Measurements from ENCODE around the gene TUSC2.

DNA sequence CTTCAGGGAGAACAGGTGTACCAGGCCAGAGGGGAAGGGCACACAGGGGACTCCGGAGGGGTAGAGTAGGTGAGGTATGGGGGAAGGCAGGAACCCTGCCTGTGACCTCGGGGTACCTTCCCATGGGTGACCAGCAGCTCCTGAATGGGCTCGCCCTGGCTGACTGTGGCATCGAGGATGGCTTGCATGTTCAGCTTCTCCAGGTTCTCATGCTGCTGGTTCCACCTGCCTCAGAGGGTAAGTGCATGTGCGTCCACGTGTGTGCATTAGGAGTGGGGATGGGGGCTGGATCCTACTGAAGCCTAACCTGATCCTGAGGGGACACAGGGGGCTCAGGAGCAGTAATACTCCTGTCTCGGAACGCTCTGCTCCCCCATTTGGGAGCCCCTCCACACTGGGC is 17.0 kb upstream of the TUSC2 start:
- TF ChIP-seq MEIS2 (IDR thresholded peaks at IDR 0.05; ENCODE audit: partially characterized antibody): no peak
- no peak for TF ChIP-seq PTTG1 (tag; IDR thresholded peaks at IDR 0.05; ENCODE audit: low read depth)
- no peak for TF ChIP-seq MYC (IDR thresholded peaks at IDR 0.05; ENCODE audit: low read depth, low read length)
- TF ChIP-seq MYC (CRISPR knock-in tag; IDR thresholded peaks at IDR 0.05; ENCODE audit: borderline replicate concordance, low read depth): no peak
- no peak for TF ChIP-seq POLR2AphosphoS5 (IDR thresholded peaks at IDR 0.05; ENCODE audit: control insufficient read depth, insufficient read depth, low read depth, low read length)
- TF ChIP-seq EZH2 (IDR thresholded peaks at IDR 0.05; ENCODE audit: borderline replicate concordance, low read depth, low read length): no peak
- no peak for TF ChIP-seq TGIF2 (CRISPR knock-in tag; IDR thresholded peaks at IDR 0.05)
- TF ChIP-seq KDM1A (IDR thresholded peaks at IDR 0.05): no peak
- TF ChIP-seq ZNF584 (CRISPR knock-in tag; IDR thresholded peaks at IDR 0.05; ENCODE audit: low read depth): no peak
- TF ChIP-seq GTF2A2 (tag; IDR thresholded peaks at IDR 0.05): no peak
- no peak for TF ChIP-seq SETDB1 (IDR thresholded peaks at IDR 0.05; ENCODE audit: low read length)
- no peak for TF ChIP-seq ZNF766 (CRISPR knock-in tag; conservative IDR thresholded peaks at IDR 0.05)
- TF ChIP-seq BACH1 (tag; IDR thresholded peaks at IDR 0.05): no peak
